Stimulated activated CD4-positive, alpha-beta T cell treated with anti-CD3 and anti-CD28 coated beads, TNF-alpha, amount 100 ng/mL, for 1 hour (primary cell): ENCODE results near the gene ZNF276.
"Not testable (repeated sequence)": the region's sequence is repeated elsewhere in the genome, so short reads cannot be mapped to it uniquely, and the experiment has no call there.

Source experiments
- DNase-seq, 3 donors: peaks; one replicate each; pipeline ENCODE4 v3.0.0-alpha.2; 2020; ENCODE audit warnings: low read depth in 3 of 3, low spot score in 1 of 3

ZNF276 gene

GRCh38 chr16:89779231-89779908, 58.0 kb downstream of the ZNF276 start:
- no peak for DNase-seq

GRCh38 chr16:89779909-89780305, 58.6 kb downstream of the ZNF276 start:
- no peak for DNase-seq

- no peak for DNase-seq
Measured at GRCh38 chr16:89782489-89782888, 61.2 kb downstream of the ZNF276 start.

- not testable (repeated sequence) for DNase-seq
Measured at GRCh38 chr16:89783952-89784351, 62.6 kb downstream of the ZNF276 start.

- DNase-seq = no peak
Measured at GRCh38 chr16:89784406-89784805, 63.1 kb downstream of the ZNF276 start.

- DNase-seq = peak in 1 of 3 donors; percentile 13
Measured at GRCh38 chr16:89785523-89786155, 64.3 kb downstream of the ZNF276 start.

- no peak for DNase-seq
Measured at GRCh38 chr16:89786474-89787364, 65.4 kb downstream of the ZNF276 start.

- no peak for DNase-seq
Measured at GRCh38 chr16:89787365-89787805, 66.0 kb downstream of the ZNF276 start.
